Brain pericyte (primary cell): Measurements from ENCODE around the gene CACHD1.

Source experiments
- DNase-seq: peaks from one replicate; pipeline ENCODE4 v3.0.0-alpha.2; 2012; ENCODE audit warnings: low read depth, low spot score

CACHD1 gene

GRCh38 chr1:64654519-64655341, 184.8 kb downstream of the CACHD1 start:
- DNase-seq: no peak

GRCh38 chr1:64655861-64656260, 185.9 kb downstream of the CACHD1 start:
- no peak for DNase-seq

- no peak for DNase-seq
Observed at GRCh38 chr1:64659478-64660138, 189.7 kb downstream of the CACHD1 start.

- no peak for DNase-seq
Observed at GRCh38 chr1:64663668-64664067, 193.7 kb downstream of the CACHD1 start.

- no peak for DNase-seq
Observed at GRCh38 chr1:64664299-64664698, 194.4 kb downstream of the CACHD1 start.

GRCh38 chr1:64669098-64669675, 199.3 kb downstream of the CACHD1 start:
- DNase-seq: no peak

GRCh38 chr1:64675718-64676345, 205.9 kb downstream of the CACHD1 start:
- DNase-seq: no peak

GRCh38 chr1:64676386-64676785, 206.5 kb downstream of the CACHD1 start:
- no peak for DNase-seq

GRCh38 chr1:64677532-64677931, 207.6 kb downstream of the CACHD1 start:
- no peak for DNase-seq

GRCh38 chr1:64678366-64678765, 208.4 kb downstream of the CACHD1 start:
- DNase-seq: no peak

GRCh38 chr1:64679177-64679576, 209.2 kb downstream of the CACHD1 start:
- no peak for DNase-seq

GRCh38 chr1:64680599-64680998, 210.7 kb downstream of the CACHD1 start:
- no peak for DNase-seq

GRCh38 chr1:64681043-64681442, 211.1 kb downstream of the CACHD1 start:
- no peak for DNase-seq

GRCh38 chr1:64683419-64683818, 213.5 kb downstream of the CACHD1 start:
- DNase-seq: no peak

- no peak for DNase-seq
Observed at GRCh38 chr1:64685217-64685616, 215.3 kb downstream of the CACHD1 start.

GRCh38 chr1:64685765-64686341, 215.9 kb downstream of the CACHD1 start:
- DNase-seq: no peak

GRCh38 chr1:64686828-64687724, 217.1 kb downstream of the CACHD1 start:
- DNase-seq: no peak

GRCh38 chr1:64687725-64688327, 217.9 kb downstream of the CACHD1 start:
- no peak for DNase-seq

- DNase-seq: no peak
Observed at GRCh38 chr1:64691626-64692025, 221.7 kb downstream of the CACHD1 start.

GRCh38 chr1:64692911-64693310, 223.0 kb downstream of the CACHD1 start:
- DNase-seq: no peak
